Stimulated activated CD8-positive, alpha-beta memory T cell treated with anti-CD3 and anti-CD28 coated beads, Interleukin-7, amount 100 ng/mL, for 48 hours (primary cell): ENCODE results near the gene ASF1B.
"Not testable (repeated sequence)": the region's sequence is repeated elsewhere in the genome, so short reads cannot be mapped to it uniquely, and the experiment has no call there.

ENCODE experiments used
- DNase-seq, 2 donors: peaks; one replicate each; pipeline ENCODE4 v3.0.0-alpha.2; 2020; ENCODE audit warnings: low read depth in 1 of 2; ENCODE audit errors: extremely low read depth in 1 of 2

ASF1B gene

GRCh38 chr19:14160017-14160703, 23.8 kb upstream of the ASF1B start:
- DNase-seq = no peak

GRCh38 chr19:14159059-14159458, 22.7 kb upstream of the ASF1B start:
- no peak for DNase-seq

GRCh38 chr19:14158276-14159023, 22.1 kb upstream of the ASF1B start:
- DNase-seq = no peak

GRCh38 chr19:14156971-14157717, 20.8 kb upstream of the ASF1B start:
- no peak for DNase-seq

- DNase-seq = no peak
These were observed 19.7 kb upstream of the ASF1B start for GRCh38 chr19:14156122-14156521.

- no peak for DNase-seq
These were observed 19.0 kb upstream of the ASF1B start for GRCh38 chr19:14155371-14155770.

GRCh38 chr19:14152713-14153112, 16.3 kb upstream of the ASF1B start:
- no peak for DNase-seq

GRCh38 chr19:14150770-14151661, 14.6 kb upstream of the ASF1B start:
- DNase-seq = no peak

GRCh38 chr19:14150041-14150769, 13.8 kb upstream of the ASF1B start:
- DNase-seq = no peak

GRCh38 chr19:14149509-14149994, 13.2 kb upstream of the ASF1B start:
- DNase-seq = no peak

GRCh38 chr19:14148751-14149410, 12.5 kb upstream of the ASF1B start:
- DNase-seq = no peak

GRCh38 chr19:14147797-14148605, 11.6 kb upstream of the ASF1B start:
- DNase-seq = no peak

- DNase-seq = no peak
These were observed 10.4 kb upstream of the ASF1B start for GRCh38 chr19:14146789-14147216.

GRCh38 chr19:14146169-14146568, 9.8 kb upstream of the ASF1B start:
- DNase-seq = not testable (repeated sequence)

- no peak for DNase-seq
These were observed 9.0 kb upstream of the ASF1B start for GRCh38 chr19:14145381-14145780.

- DNase-seq = no peak
These were observed 6.1 kb upstream of the ASF1B start for GRCh38 chr19:14142262-14143190.

- DNase-seq = no peak
These were observed 4.7 kb upstream of the ASF1B start for GRCh38 chr19:14141041-14141440.
